Activated CD8-positive, alpha-beta memory T cell treated with anti-CD3 and anti-CD28 coated beads for 36 hours (primary cell): Measurements from ENCODE around the gene TMEM245. TPM values are rescaled to one million over a fixed set of nuclear protein-coding genes. Genes with fewer than 3 reads are reported as not detected.

Source experiments
- CTCF ChIA-PET: fragments of 350-600 bp; sonication (Branson Sonifier 250); formaldehyde crosslinking; loops from one replicate; lab custom pipeline; 2021; ENCODE audit warnings: antibody characterized with exemption; lab: Charles Lee
- POLR2A ChIA-PET: fragments of 350-600 bp; sonication (Branson Sonifier 250); formaldehyde crosslinking; loops from one replicate; lab custom pipeline; 2021; ENCODE audit warnings: antibody characterized with exemption; lab: Charles Lee
- total RNA-seq, 2 experiments: library from RNA; stranded (reverse); gene quantifications; one replicate each; pipeline ENCODE4 v1.2.3, GENCODE V29; 2021

Gene TMEM245
- total RNA-seq, 2 experiments from 2014 or later, result 32.0 to 32.6 TPM

- POLR2A ChIA-PET, result no interaction called here
- CTCF ChIA-PET, result no interaction called here
These were observed 9.3 kb downstream of the TMEM245 start for GRCh38 chr9:109110329-109111021.

DNA sequence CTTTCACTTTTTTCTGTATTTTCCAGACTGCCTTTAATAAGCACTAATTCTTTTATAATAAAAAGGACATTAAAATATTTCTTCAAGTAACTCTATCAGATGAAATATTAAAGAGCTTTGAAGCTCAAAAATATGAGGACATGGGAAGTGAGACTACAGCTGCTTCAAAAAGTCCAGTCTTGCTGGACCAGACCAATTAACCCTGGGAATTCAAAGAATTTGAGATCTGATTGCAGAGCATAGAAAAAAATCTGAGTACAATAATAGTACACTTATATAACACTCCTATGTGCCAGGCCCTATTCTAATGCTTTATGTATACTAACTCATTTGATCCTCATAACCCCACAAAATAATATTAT lies 9.8 kb downstream of the TMEM245 start:
- ChIA-PET CTCF (no interaction called here), POLR2A (interaction anchor here (1.4 kb wide), 1 partner anchor 9 kb away, joined by 6 read pairs; no protein-coding TSS in a partner anchor)

GRCh38 chr9:109108318-109108717 lies 11.4 kb downstream of the TMEM245 start:
- POLR2A ChIA-PET, result no interaction called here
- CTCF ChIA-PET, result no interaction called here

DNA sequence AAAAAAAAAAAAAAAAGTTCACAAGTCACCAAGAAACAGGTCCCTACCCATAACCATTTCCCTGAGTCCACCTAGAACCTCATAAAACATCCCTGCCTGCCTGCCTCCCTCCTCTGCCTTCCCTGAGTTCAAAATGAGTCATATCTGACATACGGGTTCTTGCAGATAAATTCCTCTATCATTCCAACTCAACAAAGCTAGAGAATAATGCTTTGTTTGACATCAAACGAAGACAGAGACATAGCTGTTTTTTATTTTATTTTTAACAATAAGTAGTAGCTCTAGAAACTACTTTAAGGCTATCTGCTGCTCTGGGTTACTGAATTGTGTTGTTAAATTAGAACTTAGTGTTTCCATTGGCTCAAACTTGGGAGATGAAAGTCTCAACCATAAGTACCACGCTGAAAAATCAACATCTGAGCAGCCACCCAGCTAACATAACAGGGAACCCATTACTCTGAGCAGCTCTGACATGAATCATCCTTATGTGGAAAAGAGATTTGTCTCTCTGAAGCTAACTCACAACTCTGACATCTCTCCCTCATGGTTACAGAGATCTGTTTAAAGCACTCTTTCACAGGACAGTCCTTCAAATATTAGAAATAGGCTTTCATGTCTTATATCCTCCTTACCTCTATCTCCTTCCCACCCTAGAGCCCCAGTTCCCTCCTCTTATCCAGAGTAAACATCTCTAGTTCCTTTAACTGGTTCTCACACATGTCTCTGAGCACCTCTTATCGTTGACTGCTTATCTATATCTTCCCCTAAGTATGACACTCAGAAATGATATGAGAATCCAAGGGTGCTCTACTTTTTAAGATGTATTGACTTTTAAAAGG lies 12.1 kb downstream of the TMEM245 start:
- POLR2A ChIA-PET, result interaction anchor here (0.7 kb wide), 1 partner anchor 60 kb away, joined by 3 read pairs; no protein-coding TSS in a partner anchor
- CTCF ChIA-PET, result no interaction called here

DNA sequence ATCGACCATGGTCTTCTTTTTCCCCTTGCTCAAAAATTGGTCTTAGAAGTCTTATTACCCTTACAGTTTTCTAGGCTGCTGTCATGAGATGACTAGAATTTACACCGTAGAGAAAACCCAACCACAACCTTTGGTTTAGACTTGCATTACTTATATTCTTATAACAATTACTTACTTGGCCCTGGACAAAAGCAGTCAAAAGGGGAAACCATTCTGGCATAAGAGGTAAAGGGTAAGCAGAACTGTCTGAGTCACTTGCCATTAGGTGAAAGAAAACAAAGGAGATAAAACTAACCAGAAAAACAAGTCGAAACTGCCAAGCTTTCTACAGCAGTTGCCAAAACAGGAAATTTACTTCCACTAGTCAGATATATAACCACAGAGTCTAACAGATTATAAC lies 17.9 kb downstream of the TMEM245 start:
- POLR2A ChIA-PET, result no interaction called here
- CTCF ChIA-PET, result no interaction called here

DNA sequence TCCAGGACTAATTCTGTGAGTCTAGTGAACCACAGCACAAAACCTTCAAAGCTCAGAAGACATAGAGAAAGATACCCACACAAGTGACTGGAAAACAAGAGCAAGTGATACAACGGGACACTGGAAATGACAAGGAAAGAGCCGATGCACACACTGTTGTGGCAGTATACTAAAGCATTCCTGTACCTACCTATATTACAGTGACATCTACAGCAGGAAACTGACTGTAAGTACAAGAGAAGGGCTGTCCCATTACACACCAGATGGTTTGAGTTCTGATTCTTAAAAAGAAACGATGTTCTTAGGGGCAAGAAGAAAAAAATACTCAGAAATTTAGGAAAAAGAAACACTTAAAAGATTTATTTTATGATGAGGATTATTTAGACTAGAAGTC lies 18.5 kb downstream of the TMEM245 start:
- CTCF ChIA-PET, result no interaction called here
- POLR2A ChIA-PET, result no interaction called here

DNA sequence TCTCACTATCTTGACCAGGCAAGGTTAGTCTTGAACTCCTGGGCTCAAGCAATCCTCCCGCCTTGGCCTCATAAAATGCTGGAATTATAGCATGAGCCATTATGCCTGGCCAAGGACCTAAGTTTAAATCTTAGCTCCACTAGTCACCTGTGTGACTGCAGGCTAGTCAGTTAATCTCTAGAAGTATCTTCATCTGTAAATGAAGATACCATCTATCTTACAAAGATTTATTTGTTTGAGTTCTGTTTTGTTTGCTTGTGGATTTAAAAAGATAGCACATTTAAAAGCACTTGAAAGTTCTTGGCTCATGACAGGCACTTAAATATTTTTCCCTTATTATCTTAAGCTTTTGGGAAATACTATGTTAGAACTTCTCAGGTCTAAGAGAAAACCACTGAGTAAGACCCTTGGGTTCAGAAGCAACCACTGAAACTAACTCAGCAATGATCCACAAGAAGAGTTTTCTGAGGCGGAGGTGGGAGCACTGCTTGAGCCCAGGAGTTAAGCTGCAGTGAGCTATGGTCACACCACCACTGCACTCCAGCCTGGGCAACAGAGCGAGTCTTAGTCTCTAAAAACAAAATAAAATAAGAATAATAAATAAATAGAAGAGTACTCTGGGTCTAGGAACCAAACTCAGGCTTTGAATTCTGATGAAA lies 19.1 kb downstream of the TMEM245 start:
- ChIA-PET CTCF (no interaction called here), POLR2A (interaction anchor here (1.3 kb wide), 1 partner anchor 19 kb away, joined by 3 read pairs; the partner anchor contains the start of gene TMEM245)

DNA sequence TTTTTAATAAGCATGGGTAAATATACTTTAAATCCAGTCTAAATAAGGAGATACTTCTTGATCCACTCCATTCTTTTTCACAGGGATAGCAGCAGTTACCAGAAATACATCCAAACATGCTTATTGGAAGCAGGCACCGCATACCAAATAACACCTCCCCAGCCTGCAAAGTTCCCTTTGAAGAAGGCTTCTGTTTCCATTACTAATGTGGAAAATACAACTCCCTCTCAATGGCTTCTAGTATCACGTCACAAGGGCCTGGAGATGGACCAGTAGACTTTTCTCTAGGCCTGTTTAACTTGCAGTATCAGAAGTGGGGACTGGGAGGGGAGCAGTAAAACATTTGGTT lies 20.8 kb downstream of the TMEM245 start:
- CTCF ChIA-PET, result no interaction called here
- POLR2A ChIA-PET, result no interaction called here

DNA sequence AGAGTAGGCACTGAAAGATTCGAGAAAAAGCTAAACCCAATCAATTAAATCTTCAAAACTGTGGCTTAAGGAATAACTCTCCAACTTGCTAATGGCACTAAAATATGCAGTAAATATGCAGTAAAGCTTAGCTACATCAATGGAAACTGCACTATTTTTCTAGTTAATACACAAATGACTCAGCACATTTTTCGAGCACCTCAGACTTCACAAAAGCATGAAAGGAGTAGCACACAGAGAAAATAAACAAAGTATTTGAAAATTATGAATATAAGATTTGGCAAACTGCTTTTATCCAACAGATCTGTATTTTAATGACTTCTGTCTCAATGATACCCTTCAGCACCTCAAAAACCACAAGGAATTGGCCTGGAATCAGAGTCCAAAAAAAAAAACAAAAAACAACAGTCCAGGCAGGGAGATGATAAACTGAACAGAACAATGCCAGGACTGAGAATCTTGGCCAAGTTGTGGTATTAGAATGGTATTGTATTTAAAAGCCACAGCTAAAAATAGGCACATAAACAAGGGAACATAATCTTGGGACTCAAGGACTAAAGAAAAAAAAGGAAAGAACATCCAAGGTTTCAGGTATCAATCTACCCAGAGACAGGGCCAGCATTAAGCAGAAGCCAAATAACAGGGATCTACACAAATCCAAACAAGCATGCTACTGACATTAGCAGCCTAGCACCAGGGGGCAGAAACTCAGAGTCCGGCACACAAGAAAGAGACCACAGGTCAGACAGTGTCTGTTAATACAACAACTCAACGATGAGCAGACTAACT lies 21.4 kb downstream of the TMEM245 start:
- POLR2A ChIA-PET, result no interaction called here
- CTCF ChIA-PET, result no interaction called here

GRCh38 chr9:109097146-109097545 lies 22.6 kb downstream of the TMEM245 start:
- ChIA-PET POLR2A (no interaction called here), CTCF (no interaction called here)

GRCh38 chr9:109095321-109095720 lies 24.4 kb downstream of the TMEM245 start:
- POLR2A ChIA-PET, result no interaction called here
- CTCF ChIA-PET, result no interaction called here

GRCh38 chr9:109094268-109094667 lies 25.5 kb downstream of the TMEM245 start:
- CTCF ChIA-PET, result interaction anchor here (1.1 kb wide), 1 partner anchor 27 kb away, joined by 3 read pairs; no protein-coding TSS in a partner anchor
- POLR2A ChIA-PET, result no interaction called here

DNA sequence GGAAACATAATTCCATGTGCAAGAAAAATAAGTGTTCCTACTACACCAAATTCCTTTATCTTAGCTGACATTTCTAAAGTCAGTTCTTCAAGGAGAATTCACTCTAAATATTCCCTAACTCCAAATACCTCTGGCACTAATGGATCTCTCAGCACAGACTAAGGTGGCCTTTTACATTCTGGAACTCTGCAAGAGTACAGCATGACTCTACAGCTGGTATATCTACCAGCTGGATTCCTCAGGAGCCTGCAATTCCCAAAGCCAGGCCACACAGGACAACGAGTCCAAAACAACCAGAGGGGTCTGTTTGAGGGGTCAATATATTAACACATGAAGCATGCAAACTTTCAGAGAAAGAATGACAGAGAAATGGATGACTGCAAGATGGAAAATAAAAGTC lies 27.2 kb downstream of the TMEM245 start:
- ChIA-PET CTCF (no interaction called here), POLR2A (interaction anchor here (0.8 kb wide), 1 partner anchor 26 kb away, joined by 3 read pairs; no protein-coding TSS in a partner anchor)

GRCh38 chr9:109092051-109092580 lies 27.6 kb downstream of the TMEM245 start:
- ChIA-PET CTCF (no interaction called here), POLR2A (interaction anchor here (0.8 kb wide), 1 partner anchor 26 kb away, joined by 3 read pairs; no protein-coding TSS in a partner anchor)

GRCh38 chr9:109088221-109088620 lies 31.5 kb downstream of the TMEM245 start:
- POLR2A ChIA-PET, result no interaction called here
- CTCF ChIA-PET, result no interaction called here

GRCh38 chr9:109087795-109088194 lies 32.0 kb downstream of the TMEM245 start:
- POLR2A ChIA-PET, result no interaction called here
- CTCF ChIA-PET, result no interaction called here

- POLR2A ChIA-PET, result no interaction called here
- CTCF ChIA-PET, result interaction anchor here (0.6 kb wide), 1 partner anchor 1087 kb away, joined by 4 read pairs; no protein-coding TSS in a partner anchor
These were observed 33.5 kb downstream of the TMEM245 start for GRCh38 chr9:109086221-109086620.

GRCh38 chr9:109085510-109085909 lies 34.2 kb downstream of the TMEM245 start:
- ChIA-PET POLR2A (no interaction called here), CTCF (no interaction called here)

- ChIA-PET POLR2A (no interaction called here), CTCF (interaction anchor here (0.7 kb wide), 1 partner anchor 187 kb away, joined by 3 read pairs; no protein-coding TSS in a partner anchor)
These were observed 35.8 kb downstream of the TMEM245 start for GRCh38 chr9:109083813-109084405.
